ENCODE data around the gene SEMA4C.

GRCh38 chr2:96837575-96837974 is 32.3 kb downstream of the SEMA4C start:
- TF ChIP-seq POLR2AphosphoS5 (IDR thresholded peaks at IDR 0.05; ENCODE audit: borderline replicate concordance, low read depth, low read length) = no peak
- no peak for TF ChIP-seq EZH2 (IDR thresholded peaks at IDR 0.05)
- no peak for TF ChIP-seq FOXP2 (optimal IDR thresholded peaks at IDR 0.05; ENCODE audit: control extremely low read depth, extremely low read length, insufficient read depth)

Data from SK-N-MC (cell line).